WTC11 (cell line): ENCODE results near the gene BDKRB2. TPM values are rescaled to one million over a fixed set of nuclear protein-coding genes. Genes with fewer than 3 reads are reported as not detected.

Source experiments
- ATAC-seq: fragments of 200-7000 bp; cut with Tn5 transposase; 2 replicates; pipeline ENCODE4 v1.10.0; 2021; ENCODE audit warnings: mild to moderate bottlenecking, moderate library complexity
- CTCF ChIA-PET: fragments of 300-600 bp; sonication (Branson Sonifier 250); formaldehyde crosslinking; loops from one replicate; lab custom pipeline; 2021; ENCODE audit warnings: antibody characterized with exemption; lab: Charles Lee
- POLR2A ChIA-PET: fragments of 350-600 bp; sonication (Branson Sonifier 250); formaldehyde crosslinking; loops from one replicate; lab custom pipeline; 2021; ENCODE audit warnings: antibody characterized with exemption; lab: Charles Lee
- DNase-seq: peaks from one replicate; pipeline ENCODE4 v3.0.0; 2021; ENCODE audit warnings: low spot score
- H3K27ac Mint-ChIP-seq: 2 replicates; pipeline ENCODE4 v1.8.0; 2021; ENCODE audit warnings: mixed read lengths
- H3K27me3 Mint-ChIP-seq: 2 replicates; pipeline ENCODE4 v1.8.0; 2021; ENCODE audit warnings: low read depth, mild to moderate bottlenecking, moderate library complexity, mixed read lengths
- H3K36me3 Mint-ChIP-seq: 2 replicates; pipeline ENCODE4 v1.8.0; 2021; ENCODE audit warnings: mixed read lengths
- H3K4me1 Mint-ChIP-seq: 2 replicates; pipeline ENCODE4 v1.8.0; 2022; ENCODE audit warnings: mixed read lengths
- H3K4me3 Mint-ChIP-seq: 2 replicates; pipeline ENCODE4 v1.8.0; 2021; ENCODE audit warnings: mild to moderate bottlenecking, moderate library complexity, mixed read lengths
- H3K9me3 Mint-ChIP-seq: 2 replicates; pipeline ENCODE4 v1.8.0; 2021; ENCODE audit warnings: mixed read lengths
- EMX1 ChIP-seq: fragments of 250-450 bp; sonication (Bioruptor Pico); IDR thresholded peaks from 2 replicates; pipeline ENCODE4 v1.8.0; 2021; ENCODE audit warnings: mild to moderate bottlenecking
- ETV6 ChIP-seq: sonication (generic); formaldehyde crosslinking; IDR thresholded peaks from 2 replicates; pipeline ENCODE4 v1.8.1; 2022; ENCODE audit warnings: mild to moderate bottlenecking, missing genetic modification reagents
- GTF2I ChIP-seq: fragments of 250-450 bp; sonication (Bioruptor Pico); conservative IDR thresholded peaks from 2 replicates; pipeline ENCODE4 v1.4.0; 2021; ENCODE audit warnings: mild to moderate bottlenecking
- MXD4 ChIP-seq: fragments of 250-450 bp; sonication (Bioruptor Pico); IDR thresholded peaks from 2 replicates; pipeline ENCODE4 v1.8.0; 2021; ENCODE audit warnings: mild to moderate bottlenecking, moderate library complexity, borderline replicate concordance
- NFATC4 ChIP-seq: fragments of 250-450 bp; sonication (Bioruptor Pico); IDR thresholded peaks from 2 replicates; pipeline ENCODE4 v1.9.0; 2021; ENCODE audit warnings: mild to moderate bottlenecking
- OVOL2 ChIP-seq: fragments of 250-450 bp; sonication (Bioruptor Pico); IDR thresholded peaks from 2 replicates; pipeline ENCODE4 v1.9.0; 2021; ENCODE audit warnings: mild to moderate bottlenecking, borderline replicate concordance
- PRDM15 ChIP-seq: sonication (generic); formaldehyde crosslinking; IDR thresholded peaks from 2 replicates; pipeline ENCODE4 v1.8.0; 2022; ENCODE audit warnings: missing genetic modification reagents
- PRRX2 ChIP-seq: fragments of 250-450 bp; sonication (Bioruptor Pico); IDR thresholded peaks from 2 replicates; pipeline ENCODE4 v1.8.0; 2021; ENCODE audit warnings: mild to moderate bottlenecking
- ZMAT4 ChIP-seq: fragments of 250-450 bp; sonication (Bioruptor Pico); IDR thresholded peaks from 2 replicates; pipeline ENCODE4 v1.9.0; 2021; ENCODE audit warnings: mild to moderate bottlenecking
- total RNA-seq: library from RNA; stranded (reverse); gene quantifications from 3 replicates; pipeline ENCODE4 v1.2.3, GENCODE V29; 2021
- TF ChIP-seq, protein P1 (sequence below): fragments of 250-450 bp; sonication (Bioruptor Pico); IDR thresholded peaks from 2 replicates; pipeline ENCODE4 v1.9.0; 2021; ENCODE audit warnings: mild to moderate bottlenecking
- TF ChIP-seq, protein P2 (sequence below): sonication (generic); formaldehyde crosslinking; IDR thresholded peaks from 2 replicates; pipeline ENCODE4 v1.8.1; 2023; ENCODE audit warnings: mild to moderate bottlenecking, missing genetic modification reagents, borderline replicate concordance
- TF ChIP-seq, protein P3 (sequence below): sonication (generic); formaldehyde crosslinking; IDR thresholded peaks from 2 replicates; pipeline ENCODE4 v1.8.1; 2023; ENCODE audit warnings: mild to moderate bottlenecking, missing genetic modification reagents, moderate library complexity

BDKRB2 gene
- total RNA-seq, 1 experiment from 2014 or later, result 0.17 TPM

GRCh38 chr14:96205059-96205977 is 679 bp downstream of the BDKRB2 start:
- Mint-ChIP-seq H3K27ac (no peak overlapping the region), H3K4me1 (peaks cover 18% of the 10 kb centered on the region), H3K4me3 (peak overlapping the region; percentile 64), H3K27me3 (peaks cover 30% of the 10 kb centered on the region), H3K36me3 (peaks cover 2% of the 10 kb centered on the region; the same call in 1 of the 2 replicates), H3K9me3 (peaks cover 10% of the 10 kb centered on the region)
- CTCF ChIA-PET, result interaction anchor here (0.7 to 3.5 kb wide), 2 partner anchors 28 to 105 kb away, joined by 5 to 19 read pairs; no protein-coding TSS in a partner anchor
- TF ChIP-seq PRDM15 (CRISPR knock-in tag) (peak; percentile 82), ZMAT4 (no peak)
- TF ChIP-seq, protein P1, sequence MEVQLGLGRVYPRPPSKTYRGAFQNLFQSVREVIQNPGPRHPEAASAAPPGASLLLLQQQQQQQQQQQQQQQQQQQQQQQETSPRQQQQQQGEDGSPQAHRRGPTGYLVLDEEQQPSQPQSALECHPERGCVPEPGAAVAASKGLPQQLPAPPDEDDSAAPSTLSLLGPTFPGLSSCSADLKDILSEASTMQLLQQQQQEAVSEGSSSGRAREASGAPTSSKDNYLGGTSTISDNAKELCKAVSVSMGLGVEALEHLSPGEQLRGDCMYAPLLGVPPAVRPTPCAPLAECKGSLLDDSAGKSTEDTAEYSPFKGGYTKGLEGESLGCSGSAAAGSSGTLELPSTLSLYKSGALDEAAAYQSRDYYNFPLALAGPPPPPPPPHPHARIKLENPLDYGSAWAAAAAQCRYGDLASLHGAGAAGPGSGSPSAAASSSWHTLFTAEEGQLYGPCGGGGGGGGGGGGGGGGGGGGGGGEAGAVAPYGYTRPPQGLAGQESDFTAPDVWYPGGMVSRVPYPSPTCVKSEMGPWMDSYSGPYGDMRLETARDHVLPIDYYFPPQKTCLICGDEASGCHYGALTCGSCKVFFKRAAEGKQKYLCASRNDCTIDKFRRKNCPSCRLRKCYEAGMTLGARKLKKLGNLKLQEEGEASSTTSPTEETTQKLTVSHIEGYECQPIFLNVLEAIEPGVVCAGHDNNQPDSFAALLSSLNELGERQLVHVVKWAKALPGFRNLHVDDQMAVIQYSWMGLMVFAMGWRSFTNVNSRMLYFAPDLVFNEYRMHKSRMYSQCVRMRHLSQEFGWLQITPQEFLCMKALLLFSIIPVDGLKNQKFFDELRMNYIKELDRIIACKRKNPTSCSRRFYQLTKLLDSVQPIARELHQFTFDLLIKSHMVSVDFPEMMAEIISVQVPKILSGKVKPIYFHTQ (CRISPR knock-in tag), result no peak
- DNase-seq (no peak), ATAC-seq (no peak; the same call in 1 of the 2 replicates)
- POLR2A ChIA-PET, result no interaction called here

DNA sequence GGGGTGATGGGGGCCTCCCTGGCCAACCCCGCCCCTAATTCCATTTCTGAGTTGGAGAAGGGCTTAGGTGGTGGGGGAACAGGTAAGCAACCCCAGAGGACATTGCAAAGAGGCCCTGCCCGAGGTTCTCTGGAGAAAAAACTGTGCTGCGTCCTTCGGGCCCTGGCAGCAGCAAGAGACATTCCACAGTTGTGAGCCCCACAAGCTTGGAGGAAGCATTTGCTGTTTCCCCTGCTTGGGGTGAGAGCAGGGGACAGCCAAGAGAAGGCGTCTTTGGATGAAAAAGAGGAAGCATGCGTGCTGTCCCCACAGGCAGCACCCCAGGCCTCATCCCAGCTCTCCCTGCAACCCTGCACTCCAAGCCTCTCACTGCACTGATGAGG is 1.3 kb downstream of the BDKRB2 start:
- Mint-ChIP-seq H3K9me3 (peaks cover 13% of the 10 kb centered on the region), H3K4me1 (peaks cover 18% of the 10 kb centered on the region), H3K4me3 (no peak overlapping the region)
- DNase-seq, result no peak
- no peak for TF ChIP-seq ETV6
- TF ChIP-seq, protein P2, sequence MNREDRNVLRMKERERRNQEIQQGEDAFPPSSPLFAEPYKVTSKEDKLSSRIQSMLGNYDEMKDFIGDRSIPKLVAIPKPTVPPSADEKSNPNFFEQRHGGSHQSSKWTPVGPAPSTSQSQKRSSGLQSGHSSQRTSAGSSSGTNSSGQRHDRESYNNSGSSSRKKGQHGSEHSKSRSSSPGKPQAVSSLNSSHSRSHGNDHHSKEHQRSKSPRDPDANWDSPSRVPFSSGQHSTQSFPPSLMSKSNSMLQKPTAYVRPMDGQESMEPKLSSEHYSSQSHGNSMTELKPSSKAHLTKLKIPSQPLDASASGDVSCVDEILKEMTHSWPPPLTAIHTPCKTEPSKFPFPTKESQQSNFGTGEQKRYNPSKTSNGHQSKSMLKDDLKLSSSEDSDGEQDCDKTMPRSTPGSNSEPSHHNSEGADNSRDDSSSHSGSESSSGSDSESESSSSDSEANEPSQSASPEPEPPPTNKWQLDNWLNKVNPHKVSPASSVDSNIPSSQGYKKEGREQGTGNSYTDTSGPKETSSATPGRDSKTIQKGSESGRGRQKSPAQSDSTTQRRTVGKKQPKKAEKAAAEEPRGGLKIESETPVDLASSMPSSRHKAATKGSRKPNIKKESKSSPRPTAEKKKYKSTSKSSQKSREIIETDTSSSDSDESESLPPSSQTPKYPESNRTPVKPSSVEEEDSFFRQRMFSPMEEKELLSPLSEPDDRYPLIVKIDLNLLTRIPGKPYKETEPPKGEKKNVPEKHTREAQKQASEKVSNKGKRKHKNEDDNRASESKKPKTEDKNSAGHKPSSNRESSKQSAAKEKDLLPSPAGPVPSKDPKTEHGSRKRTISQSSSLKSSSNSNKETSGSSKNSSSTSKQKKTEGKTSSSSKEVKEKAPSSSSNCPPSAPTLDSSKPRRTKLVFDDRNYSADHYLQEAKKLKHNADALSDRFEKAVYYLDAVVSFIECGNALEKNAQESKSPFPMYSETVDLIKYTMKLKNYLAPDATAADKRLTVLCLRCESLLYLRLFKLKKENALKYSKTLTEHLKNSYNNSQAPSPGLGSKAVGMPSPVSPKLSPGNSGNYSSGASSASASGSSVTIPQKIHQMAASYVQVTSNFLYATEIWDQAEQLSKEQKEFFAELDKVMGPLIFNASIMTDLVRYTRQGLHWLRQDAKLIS (CRISPR knock-in tag), result no peak
- TF ChIP-seq, all 79 proteins: peak for 0
- Mint-ChIP-seq H3K36me3 (peaks cover 3% of the 10 kb centered on the region; the same call in 1 of the 2 replicates), H3K27ac (no peak overlapping the region), H3K27me3 (peaks cover 30% of the 10 kb centered on the region)
- ChIA-PET CTCF (interaction anchor here (3.5 kb wide), 1 partner anchor 105 kb away, joined by 19 read pairs; no protein-coding TSS in a partner anchor), POLR2A (no interaction called here)
- no peak for ATAC-seq

GRCh38 chr14:96206461-96206860 is 1.8 kb downstream of the BDKRB2 start:
- Mint-ChIP-seq H3K4me1 (peaks cover 18% of the 10 kb centered on the region), H3K27me3 (peaks cover 30% of the 10 kb centered on the region), H3K9me3 (peaks cover 18% of the 10 kb centered on the region), H3K27ac (no peak overlapping the region), H3K36me3 (peaks cover 3% of the 10 kb centered on the region; the same call in 1 of the 2 replicates), H3K4me3 (no peak overlapping the region)
- DNase-seq, result no peak
- no peak for ATAC-seq
- ChIA-PET CTCF (interaction anchor here (3.5 kb wide), 1 partner anchor 106 kb away, joined by 19 read pairs; no protein-coding TSS in a partner anchor), POLR2A (no interaction called here)
- no peak for TF ChIP-seq EMX1
- TF ChIP-seq, protein P2 (CRISPR knock-in tag), result no peak
- no peak for TF ChIP-seq OVOL2
- no peak for TF ChIP-seq PRRX2 (CRISPR knock-in tag)
- TF ChIP-seq NFATC4 (CRISPR knock-in tag), result no peak
- TF ChIP-seq GTF2I, result no peak
- TF ChIP-seq MXD4 (CRISPR knock-in tag), result no peak
- TF ChIP-seq, protein P3, sequence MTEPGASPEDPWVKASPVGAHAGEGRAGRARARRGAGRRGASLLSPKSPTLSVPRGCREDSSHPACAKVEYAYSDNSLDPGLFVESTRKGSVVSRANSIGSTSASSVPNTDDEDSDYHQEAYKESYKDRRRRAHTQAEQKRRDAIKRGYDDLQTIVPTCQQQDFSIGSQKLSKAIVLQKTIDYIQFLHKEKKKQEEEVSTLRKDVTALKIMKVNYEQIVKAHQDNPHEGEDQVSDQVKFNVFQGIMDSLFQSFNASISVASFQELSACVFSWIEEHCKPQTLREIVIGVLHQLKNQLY (CRISPR knock-in tag), result no peak
